Caco-2 (cell line): Measurements from ENCODE around the gene SF3B3. TPM values are rescaled to one million over a fixed set of nuclear protein-coding genes. Genes with fewer than 3 reads are reported as not detected.

Source experiments
- BruUV-seq: library from RNA; stranded (reverse); fragments of 400-500 nt; replicated peaks from 2 replicates; lab custom pipeline; 2021; lab: Mats Ljungman, UMichigan
- CTCF ChIA-PET: fragments of 300-600 bp; sonication (Branson Sonifier 250); formaldehyde crosslinking; loops from one replicate; lab custom pipeline; 2022; ENCODE audit warnings: antibody characterized with exemption; lab: Charles Lee
- POLR2A ChIA-PET: fragments of 300-600 bp; sonication (Branson Sonifier 250); formaldehyde crosslinking; loops from one replicate; lab custom pipeline; 2022; ENCODE audit warnings: antibody characterized with exemption; lab: Charles Lee
- DNase-seq, 2 experiments: peaks; one replicate each; pipeline versions ENCODE4 v3.0.0 to v3.0.0-alpha.2; 2020 to 2022
- H3K27me3 ChIP-seq: replicated peaks from 2 replicates; pipeline ENCODE4 v1.6.0; 2011; ENCODE audit warnings: low read length; ENCODE audit not compliant: control insufficient read depth, insufficient read depth
- H3K36me3 ChIP-seq: 2 replicates; pipeline ENCODE4 v1.5.1; 2011; ENCODE audit warnings: low read length; ENCODE audit not compliant: control insufficient read depth, insufficient read depth
- H3K4me1 ChIP-seq: fragments of 250-450 bp; sonication (Bioruptor Pico); 2 replicates; pipeline ENCODE4 v1.5.1; 2020; ENCODE audit warnings: mild to moderate bottlenecking
- H3K4me3 ChIP-seq: 2 replicates; pipeline ENCODE4 v1.5.1; 2011; ENCODE audit warnings: low read depth, mild to moderate bottlenecking, control low read depth, low read length
- H3K9me3 ChIP-seq: fragments of 250-450 bp; sonication (Bioruptor Pico); 2 replicates; pipeline ENCODE4 v1.5.1; 2020; ENCODE audit warnings: mild to moderate bottlenecking, moderate library complexity
- H3K27ac Mint-ChIP-seq: one replicate; pipeline ENCODE4 v1.8.0; 2022; ENCODE audit warnings: mixed read lengths; ENCODE audit not compliant: unreplicated experiment
- H3K27me3 Mint-ChIP-seq: one replicate; pipeline ENCODE4 v1.8.0; 2022; ENCODE audit warnings: mixed read lengths; ENCODE audit not compliant: insufficient read depth, unreplicated experiment
- H3K36me3 Mint-ChIP-seq: one replicate; pipeline ENCODE4 v1.8.0; 2022; ENCODE audit warnings: mild to moderate bottlenecking, mixed read lengths; ENCODE audit not compliant: insufficient read depth, unreplicated experiment
- H3K4me1 Mint-ChIP-seq: one replicate; pipeline ENCODE4 v1.8.0; 2022; ENCODE audit warnings: low read depth, mixed read lengths; ENCODE audit not compliant: unreplicated experiment
- H3K4me3 Mint-ChIP-seq: one replicate; pipeline ENCODE4 v1.8.0; 2022; ENCODE audit warnings: mild to moderate bottlenecking, moderate library complexity, mixed read lengths; ENCODE audit not compliant: unreplicated experiment
- H3K9me3 Mint-ChIP-seq: one replicate; pipeline ENCODE4 v1.8.0; 2022; ENCODE audit warnings: mixed read lengths; ENCODE audit not compliant: unreplicated experiment
- intact Hi-C: fragments of 100-400 bp; cut with micrococcal nuclease; formaldehyde crosslinking; loops from one replicate; pipeline ENCODE4 v1.10.0; 2022; ENCODE audit not compliant: unreplicated experiment
- total RNA-seq: library from RNA; stranded (reverse); gene quantifications from 2 replicates; pipeline ENCODE4 v1.2.3, GENCODE V29; 2022
- TF ChIP-seq, protein P1 (sequence below), 2 experiments: fragments of 200-600 bp in 1 of 2; IDR thresholded peaks; 1 replicate in 1 of 2; 2 replicates in 1 of 2; pipeline versions ENCODE4 v1.5.1 to v1.8.0; 2011 to 2022; ENCODE audit warnings: antibody characterized with exemption in 1 of 2, control low read depth in 1 of 2, inconsistent platforms in 1 of 2, low read depth in 1 of 2, low read length in 1 of 2, mild to moderate bottlenecking in 1 of 2, moderate library complexity in 1 of 2; ENCODE audit not compliant: insufficient read depth in 1 of 2, severe bottlenecking in 1 of 2, unreplicated experiment in 1 of 2

The SF3B3 gene
- total RNA-seq, 1 experiment from 2014 or later: 387 TPM

DNA sequence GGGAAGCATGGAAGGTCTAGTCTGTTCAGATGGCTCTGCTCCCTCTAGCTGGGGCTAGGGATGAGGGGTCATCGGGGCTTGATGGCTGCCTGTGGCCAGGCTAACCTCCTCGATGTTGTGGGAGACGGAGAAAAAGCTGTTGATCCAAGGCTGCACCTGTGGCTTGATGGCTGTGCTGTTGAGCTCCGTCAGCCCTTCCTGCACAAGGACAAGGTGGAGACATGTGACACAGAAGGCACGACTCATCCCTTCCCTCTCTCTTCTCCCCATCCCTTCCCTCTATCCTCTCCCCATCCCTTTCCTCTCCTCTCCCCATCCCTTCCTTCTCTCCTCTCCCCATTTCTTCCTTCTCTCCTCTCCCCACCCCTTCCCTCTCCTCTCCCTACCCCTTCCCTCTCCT, 41.0 kb upstream of the SF3B3 start:
- no peaks in the 10 kb centered on the region for H3K4me1 Mint-ChIP-seq
- BruUV-seq: no TSS peak
- CTCF ChIA-PET: no interaction called here

DNA sequence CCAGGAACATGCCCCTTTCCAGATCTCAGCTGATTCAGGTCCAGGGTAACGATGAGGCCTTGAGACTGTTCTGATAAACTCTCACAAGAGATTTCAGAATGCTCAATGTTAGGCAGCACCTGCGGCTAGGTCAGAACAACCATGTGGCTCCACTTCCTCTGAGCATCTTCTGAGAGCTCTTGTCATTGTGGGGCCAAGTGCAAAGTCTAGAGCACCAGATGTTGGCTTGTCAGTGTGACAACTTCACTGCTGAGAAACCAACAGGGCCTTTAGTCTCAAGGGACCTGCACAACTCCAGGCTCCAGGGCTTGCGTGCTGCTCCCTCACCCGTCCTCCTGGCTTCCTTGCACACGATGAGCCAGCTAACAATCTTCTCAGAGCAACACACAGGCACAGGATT, 40.2 kb upstream of the SF3B3 start:
- DNase-seq: no peak
- Mint-ChIP-seq H3K27ac (no peak overlapping the region), H3K4me3 (no peak overlapping the region), H3K36me3 (peaks cover 32% of the 10 kb centered on the region), H3K4me1 (no peaks in the 10 kb centered on the region), H3K9me3 (no peaks in the 10 kb centered on the region), H3K27me3 (no peaks in the 10 kb centered on the region)
- TF ChIP-seq, protein P1, sequence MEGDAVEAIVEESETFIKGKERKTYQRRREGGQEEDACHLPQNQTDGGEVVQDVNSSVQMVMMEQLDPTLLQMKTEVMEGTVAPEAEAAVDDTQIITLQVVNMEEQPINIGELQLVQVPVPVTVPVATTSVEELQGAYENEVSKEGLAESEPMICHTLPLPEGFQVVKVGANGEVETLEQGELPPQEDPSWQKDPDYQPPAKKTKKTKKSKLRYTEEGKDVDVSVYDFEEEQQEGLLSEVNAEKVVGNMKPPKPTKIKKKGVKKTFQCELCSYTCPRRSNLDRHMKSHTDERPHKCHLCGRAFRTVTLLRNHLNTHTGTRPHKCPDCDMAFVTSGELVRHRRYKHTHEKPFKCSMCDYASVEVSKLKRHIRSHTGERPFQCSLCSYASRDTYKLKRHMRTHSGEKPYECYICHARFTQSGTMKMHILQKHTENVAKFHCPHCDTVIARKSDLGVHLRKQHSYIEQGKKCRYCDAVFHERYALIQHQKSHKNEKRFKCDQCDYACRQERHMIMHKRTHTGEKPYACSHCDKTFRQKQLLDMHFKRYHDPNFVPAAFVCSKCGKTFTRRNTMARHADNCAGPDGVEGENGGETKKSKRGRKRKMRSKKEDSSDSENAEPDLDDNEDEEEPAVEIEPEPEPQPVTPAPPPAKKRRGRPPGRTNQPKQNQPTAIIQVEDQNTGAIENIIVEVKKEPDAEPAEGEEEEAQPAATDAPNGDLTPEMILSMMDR (IDR thresholded peaks at IDR 0.05; ENCODE audit: insufficient read depth in 1 of 2, low read depth in 1 of 2, low read length in 1 of 2, severe bottlenecking in 1 of 2, unreplicated experiment in 1 of 2): no peak
- Histone ChIP-seq H3K36me3 (peaks cover 5% of the 10 kb centered on the region), H3K4me3 (no peak overlapping the region), H3K9me3 (no peaks in the 10 kb centered on the region), H3K4me1 (no peaks in the 10 kb centered on the region), H3K27me3 (no peaks in the 10 kb centered on the region; the same call in 1 of the 2 replicates)
- BruUV-seq: no TSS peak
- CTCF ChIA-PET: no interaction called here
- POLR2A ChIA-PET: interaction anchor here (0.5 kb wide), 1 partner anchor 18 kb away, joined by 5 read pairs; no protein-coding TSS in a partner anchor
- intact Hi-C loops: no loop called here

More for the DNA sequence above, 41.0 kb upstream of the SF3B3 start:
- peaks cover 5% of the 10 kb centered on the region for H3K36me3 ChIP-seq
- POLR2A ChIA-PET: interaction anchor here (0.5 to 1.5 kb wide), 2 partner anchors 19 to 101 kb away, joined by 4 to 5 read pairs; no protein-coding TSS in a partner anchor
- Mint-ChIP-seq H3K27ac (no peak overlapping the region), H3K4me3 (no peak overlapping the region), H3K27me3 (no peaks in the 10 kb centered on the region), H3K36me3 (peaks cover 28% of the 10 kb centered on the region), H3K9me3 (no peaks in the 10 kb centered on the region)
- no peaks in the 10 kb centered on the region for H3K4me1 ChIP-seq
- intact Hi-C loops: no loop called here
- TF ChIP-seq, protein P1 (IDR thresholded peaks at IDR 0.05; ENCODE audit: insufficient read depth in 1 of 2, low read depth in 1 of 2, low read length in 1 of 2, severe bottlenecking in 1 of 2, unreplicated experiment in 1 of 2): no peak
- DNase-seq: no peak
- H3K9me3 ChIP-seq: no peaks in the 10 kb centered on the region
- no peaks in the 10 kb centered on the region; the same call in 1 of the 2 replicates for H3K27me3 ChIP-seq
- H3K4me3 ChIP-seq: no peak overlapping the region

DNA sequence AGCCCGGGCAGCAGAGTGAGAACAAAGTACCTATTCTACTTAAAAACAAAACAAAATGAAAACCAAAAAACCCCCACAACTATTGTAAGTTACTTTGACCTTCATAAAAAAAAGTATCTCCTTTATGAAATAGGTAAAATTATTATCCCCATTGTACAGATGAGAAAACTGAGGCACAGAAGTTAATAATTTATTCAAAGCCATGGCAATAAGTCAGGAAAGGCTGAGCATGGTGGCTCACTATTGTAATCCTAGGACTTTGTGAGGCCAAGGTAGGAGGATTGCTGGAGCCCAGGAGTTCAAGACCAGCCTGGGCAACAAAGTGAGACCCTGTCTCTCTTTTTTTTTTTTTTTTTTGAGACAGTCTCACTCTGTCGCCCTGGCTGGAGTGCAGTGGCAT, 38.7 kb upstream of the SF3B3 start:
- no peaks in the 10 kb centered on the region for H3K27me3 ChIP-seq
- no TSS peak for BruUV-seq
- H3K4me1 Mint-ChIP-seq: no peaks in the 10 kb centered on the region
- no peak overlapping the region for H3K4me3 ChIP-seq
- ChIA-PET POLR2A (no interaction called here), CTCF (no interaction called here)
- DNase-seq: no peak
- no peak overlapping the region for H3K4me3 Mint-ChIP-seq
- no peaks in the 10 kb centered on the region for H3K9me3 Mint-ChIP-seq
- H3K4me1 ChIP-seq: no peaks in the 10 kb centered on the region
- H3K36me3 Mint-ChIP-seq: peaks cover 46% of the 10 kb centered on the region
- H3K27ac Mint-ChIP-seq: no peak overlapping the region
- peaks cover 3% of the 10 kb centered on the region for H3K36me3 ChIP-seq
- TF ChIP-seq, protein P1 (IDR thresholded peaks at IDR 0.05; ENCODE audit: insufficient read depth in 1 of 2, low read depth in 1 of 2, low read length in 1 of 2, severe bottlenecking in 1 of 2, unreplicated experiment in 1 of 2): no peak
- H3K9me3 ChIP-seq: no peaks in the 10 kb centered on the region
- intact Hi-C loops: no loop called here
- no peaks in the 10 kb centered on the region for H3K27me3 Mint-ChIP-seq
